Measurements from ENCODE around the gene NOD2. TPM values are rescaled to one million over a fixed set of nuclear protein-coding genes. Genes with fewer than 3 reads are reported as not detected.

The NOD2 gene
- total and polyA plus RNA-seq, 2 of the 13 experiments (the other 11 are each of a cell fraction or from before 2014, with no cell fraction given), result 0.27 to 0.81 TPM

GRCh38 chr16:50668368-50669008 is 24.9 kb upstream of the NOD2 start (continued):
- TF ChIP-seq DMTF1 (CRISPR knock-in tag; IDR thresholded peaks at IDR 0.05), result no peak
- TF ChIP-seq FLYWCH1 (CRISPR knock-in tag; IDR thresholded peaks at IDR 0.05), result no peak
- no peak for TF ChIP-seq ZNF564 (CRISPR knock-in tag; IDR thresholded peaks at IDR 0.05)
- TF ChIP-seq ZKSCAN8 (CRISPR knock-in tag; IDR thresholded peaks at IDR 0.05; ENCODE audit: borderline replicate concordance), result no peak
- no peak; the same call in 1 of the 2 replicates for TF ChIP-seq ZMYM2 (CRISPR knock-in tag; IDR thresholded peaks at IDR 0.05)
- TF ChIP-seq TFAP4 (IDR thresholded peaks at IDR 0.05; ENCODE audit: borderline replicate concordance, low read depth), result no peak
- TF ChIP-seq ZNF460 (CRISPR knock-in tag; IDR thresholded peaks at IDR 0.05; ENCODE audit: borderline replicate concordance), result no peak
- TF ChIP-seq RNF2 (conservative IDR thresholded peaks at IDR 0.05; ENCODE audit: low read depth), result no peak
- TF ChIP-seq, protein P1, sequence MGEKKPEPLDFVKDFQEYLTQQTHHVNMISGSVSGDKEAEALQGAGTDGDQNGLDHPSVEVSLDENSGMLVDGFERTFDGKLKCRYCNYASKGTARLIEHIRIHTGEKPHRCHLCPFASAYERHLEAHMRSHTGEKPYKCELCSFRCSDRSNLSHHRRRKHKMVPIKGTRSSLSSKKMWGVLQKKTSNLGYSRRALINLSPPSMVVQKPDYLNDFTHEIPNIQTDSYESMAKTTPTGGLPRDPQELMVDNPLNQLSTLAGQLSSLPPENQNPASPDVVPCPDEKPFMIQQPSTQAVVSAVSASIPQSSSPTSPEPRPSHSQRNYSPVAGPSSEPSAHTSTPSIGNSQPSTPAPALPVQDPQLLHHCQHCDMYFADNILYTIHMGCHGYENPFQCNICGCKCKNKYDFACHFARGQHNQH (CRISPR knock-in tag; IDR thresholded peaks at IDR 0.05), result no peak
- TF ChIP-seq ZNF652 (CRISPR knock-in tag; IDR thresholded peaks at IDR 0.05; ENCODE audit: borderline replicate concordance, low read depth), result no peak
- TF ChIP-seq RELA (CRISPR knock-in tag; IDR thresholded peaks at IDR 0.05), result no peak
- TF ChIP-seq NFKB2 (CRISPR knock-in tag; IDR thresholded peaks at IDR 0.05; ENCODE audit: borderline replicate concordance), result no peak; the same call in 1 of the 2 replicates
- no peak for TF ChIP-seq ZSCAN12 (CRISPR knock-in tag; IDR thresholded peaks at IDR 0.05)
- no peak for TF ChIP-seq RCOR2 (CRISPR knock-in tag; IDR thresholded peaks at IDR 0.05)
- TF ChIP-seq ZBTB49 (CRISPR knock-in tag; IDR thresholded peaks at IDR 0.05; ENCODE audit: borderline replicate concordance), result no peak
- TF ChIP-seq ZBTB7B (CRISPR knock-in tag; IDR thresholded peaks at IDR 0.05), result peak; percentile 30; the same call in 1 of the 2 replicates
- TF ChIP-seq TBP (CRISPR knock-in tag; IDR thresholded peaks at IDR 0.05), result no peak
- no peak for TF ChIP-seq FOXC1 (CRISPR knock-in tag; IDR thresholded peaks at IDR 0.05; ENCODE audit: borderline replicate concordance)
- TF ChIP-seq ZNF773 (CRISPR knock-in tag; IDR thresholded peaks at IDR 0.05; ENCODE audit: borderline replicate concordance), result no peak
- no peak for TF ChIP-seq NCOA1 (CRISPR knock-in tag; IDR thresholded peaks at IDR 0.05)
- TF ChIP-seq SP5 (CRISPR knock-in tag; IDR thresholded peaks at IDR 0.05; ENCODE audit: borderline replicate concordance, low read depth), result no peak
- no peak for TF ChIP-seq GTF3A (CRISPR knock-in tag; conservative IDR thresholded peaks at IDR 0.05)
- no peak for TF ChIP-seq PLRG1 (conservative IDR thresholded peaks at IDR 0.05)
- TF ChIP-seq ZNF20 (CRISPR knock-in tag; IDR thresholded peaks at IDR 0.05), result no peak
- 0 out of 2 replicates have a peak, but pooled peaks have one; percentile 32 for TF ChIP-seq ZNF343 (CRISPR knock-in tag; IDR thresholded peaks at IDR 0.05)

Measured in HepG2 (cell line).